D341Med (cell line): Measurements from ENCODE around the gene GLB1L.
A peak's percentile ranks its signal among the peaks of the same experiment; 100 is the strongest.
"Not testable (repeated sequence)": the region's sequence is repeated elsewhere in the genome, so short reads cannot be mapped to it uniquely, and the experiment has no call there.

ENCODE experiments used
- DNase-seq: peaks from one replicate; pipeline ENCODE4 v3.0.0; 2012; ENCODE audit warnings: low spot score

The GLB1L gene

DNA sequence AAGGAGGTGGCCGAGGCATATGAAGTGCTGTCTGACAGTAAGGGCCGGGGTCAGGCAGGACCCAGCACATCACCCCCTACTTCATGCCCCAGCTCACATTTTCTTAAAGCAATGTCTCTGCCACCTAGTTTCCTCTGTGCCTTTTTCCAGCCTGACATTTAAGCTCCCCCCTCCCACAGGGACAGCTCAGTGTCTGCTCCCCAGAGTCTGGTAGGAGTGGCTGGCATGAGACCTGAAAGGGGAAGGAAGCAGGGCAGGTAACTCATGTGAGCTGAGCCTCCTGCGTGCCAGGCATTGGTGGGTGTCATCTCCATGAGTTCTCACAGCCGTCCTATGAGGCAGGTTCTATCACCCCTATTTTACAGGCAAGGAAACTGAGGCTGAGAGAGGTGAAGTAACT is 35.4 kb upstream of the GLB1L start:
- peak; percentile 7 for DNase-seq

DNA sequence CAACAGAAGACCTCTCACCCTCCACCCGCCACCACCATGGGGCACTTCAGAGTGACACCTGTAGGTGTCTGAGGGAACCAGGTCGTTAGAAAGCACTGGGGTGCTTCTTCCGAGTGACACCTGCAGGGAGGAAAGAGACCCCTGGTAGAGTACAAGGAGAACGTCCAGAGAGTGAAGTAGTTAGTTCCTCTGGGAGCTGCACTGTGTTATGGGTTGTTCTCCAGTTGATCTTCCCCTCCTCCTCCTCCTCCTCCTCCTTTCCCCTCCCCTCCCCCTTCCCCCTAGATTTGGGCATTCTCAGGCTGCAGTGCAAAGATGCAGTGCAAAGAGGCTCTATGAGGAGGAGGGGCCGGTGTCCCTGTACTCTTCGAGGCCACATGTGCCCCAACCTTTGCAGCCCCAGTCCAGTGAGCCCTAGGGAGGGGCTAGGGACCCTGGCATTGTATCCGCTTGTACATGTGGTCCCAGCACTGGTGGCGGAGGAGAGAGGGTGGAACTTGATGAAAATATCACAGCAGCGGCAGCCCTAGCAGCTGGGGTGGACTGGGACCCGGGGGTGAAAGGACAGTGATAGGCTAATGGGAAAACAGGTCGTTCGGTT is 34.8 kb upstream of the GLB1L start:
- peak; percentile 37 for DNase-seq

DNA sequence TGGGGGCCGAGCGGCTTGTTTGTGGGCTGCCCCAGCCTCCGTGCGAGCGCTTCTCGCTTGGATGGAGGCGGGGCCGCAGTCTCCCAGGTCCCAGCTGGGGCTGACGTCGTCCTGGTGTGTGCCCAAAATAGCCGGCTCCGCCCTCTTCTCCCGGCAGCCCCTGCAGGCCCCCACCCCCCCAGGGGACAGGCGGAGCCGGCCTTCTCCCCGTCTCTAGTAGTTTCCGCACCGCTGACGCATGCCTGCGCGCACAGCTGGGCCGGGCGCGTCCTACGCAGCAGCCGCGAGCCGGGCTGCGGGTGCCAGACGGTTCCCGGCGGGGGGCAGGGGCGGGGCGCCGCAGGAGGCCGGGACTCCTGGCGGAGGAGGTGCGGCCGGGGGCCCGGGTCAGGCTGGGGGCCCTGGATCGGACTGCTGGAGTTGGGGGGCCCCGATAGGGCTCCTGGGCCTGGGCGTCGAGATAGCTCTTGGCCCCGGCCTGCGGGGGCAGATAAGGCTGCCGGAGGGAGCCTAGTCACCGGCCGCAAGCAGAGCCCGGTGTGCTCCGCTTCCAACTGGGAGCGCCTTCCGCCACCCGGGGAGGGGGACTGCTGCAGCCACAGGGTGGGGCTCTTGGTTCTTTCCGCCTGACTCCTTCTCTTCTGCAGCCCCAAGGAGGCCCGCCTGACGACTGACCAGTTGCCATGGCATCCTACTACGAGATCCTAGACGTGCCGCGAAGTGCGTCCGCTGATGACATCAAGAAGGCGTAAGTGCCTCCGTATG is 34.1 kb upstream of the GLB1L start, which contains the start of gene DNAJB2:
Gene DNAJB2, plus strand, starts transcription at position 216 of the 765 bp plus-strand sequence. Its CDS starts 468 bp downstream, at position 684.
- DNase-seq, result peak; percentile 98

DNA sequence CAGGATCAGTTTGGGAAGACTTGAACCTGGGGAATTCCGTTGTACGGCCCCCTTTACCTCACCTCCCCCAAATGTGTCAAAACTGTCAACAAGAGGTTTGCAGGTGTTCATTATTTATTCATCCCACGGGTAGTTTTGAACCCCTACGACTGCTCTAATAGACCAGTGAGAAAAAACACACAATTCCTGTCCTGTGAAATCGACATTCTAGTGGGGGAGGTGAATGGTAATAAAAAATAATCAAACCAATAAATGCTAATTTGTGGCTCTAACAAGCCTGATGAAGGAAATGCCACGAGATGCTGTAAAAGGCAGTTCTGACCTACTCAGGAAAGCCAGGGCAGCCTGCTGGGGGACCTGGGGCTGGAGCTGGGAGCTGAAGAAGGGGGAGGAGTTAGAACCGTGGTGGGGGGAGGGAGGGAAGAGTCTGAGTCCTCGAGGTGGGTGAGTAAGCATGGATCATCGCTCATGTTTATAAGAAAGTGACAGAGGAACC is 33.5 kb upstream of the GLB1L start:
- no peak for DNase-seq

DNA sequence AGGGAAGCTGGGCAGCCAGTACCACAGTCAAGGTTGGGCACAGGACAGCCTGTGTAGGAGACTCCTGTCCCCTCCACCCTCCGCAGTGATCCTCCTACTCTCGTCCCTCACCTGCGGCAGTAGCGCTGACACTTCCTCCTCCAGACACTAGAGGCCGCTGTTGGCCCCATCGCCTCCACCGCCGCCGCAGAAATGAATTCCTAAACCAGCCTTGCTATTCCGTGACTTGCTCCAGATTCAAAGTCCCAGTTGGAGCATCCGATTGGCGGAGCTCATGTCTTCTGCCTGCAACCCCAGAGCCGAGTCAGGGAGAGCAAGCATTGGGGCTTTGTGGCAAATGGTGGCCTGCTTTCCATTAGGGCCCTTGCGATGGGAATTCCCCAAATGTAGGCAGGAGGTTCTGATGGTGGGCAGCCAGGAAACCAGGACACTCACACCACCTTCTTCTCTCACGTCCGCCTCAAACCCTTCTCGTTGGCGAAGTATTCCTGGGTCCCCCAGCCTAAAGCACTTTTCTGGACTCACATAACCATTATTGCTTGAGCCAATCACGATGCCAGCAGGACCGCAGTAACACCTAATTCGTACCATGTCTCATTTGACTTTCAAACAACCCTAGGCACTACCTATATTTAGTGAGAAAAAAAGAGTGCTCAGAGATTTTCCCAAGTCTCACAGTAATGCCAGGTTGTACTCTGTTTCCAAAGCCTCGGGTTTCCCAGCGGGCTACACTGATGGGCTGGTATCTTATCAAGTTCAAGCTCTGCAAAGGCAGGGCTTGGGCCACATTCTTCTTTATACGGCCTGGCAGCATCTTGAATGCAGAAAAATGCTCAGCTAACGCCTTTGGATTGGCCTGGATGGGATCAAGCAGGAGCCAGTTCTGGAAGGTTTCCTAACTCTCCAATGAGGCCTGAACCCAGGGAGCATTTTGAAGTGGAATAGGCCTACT is 32.7 kb upstream of the GLB1L start:
- peak; percentile 83 for DNase-seq

DNA sequence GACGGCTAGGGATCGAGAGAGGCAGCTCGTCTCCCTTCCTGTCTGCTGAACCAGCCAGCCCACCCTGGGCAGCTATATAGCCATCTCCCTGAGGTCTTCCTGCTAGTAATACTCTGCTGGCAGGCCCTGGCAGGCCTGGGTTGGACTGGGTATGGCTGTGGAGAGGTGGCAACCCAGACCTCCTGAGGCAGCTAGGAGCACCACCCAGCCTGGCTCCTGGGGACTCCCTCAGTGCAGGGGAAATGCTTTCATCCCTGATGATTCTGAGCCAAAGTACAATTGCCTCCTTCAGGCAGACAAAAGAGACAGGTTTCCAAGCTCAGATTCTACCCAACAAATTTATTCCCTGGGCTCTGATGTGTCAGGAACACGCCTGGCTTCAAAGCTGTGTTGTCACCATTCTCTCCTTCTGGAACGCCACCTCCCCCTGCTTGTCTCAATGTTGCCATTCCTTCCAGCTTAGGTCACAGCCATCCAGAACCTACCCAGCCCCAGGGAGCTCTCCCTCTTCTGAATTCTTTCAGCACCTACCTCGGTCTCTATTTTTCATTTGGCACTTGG is 29.2 kb upstream of the GLB1L start:
- DNase-seq, result no peak

DNA sequence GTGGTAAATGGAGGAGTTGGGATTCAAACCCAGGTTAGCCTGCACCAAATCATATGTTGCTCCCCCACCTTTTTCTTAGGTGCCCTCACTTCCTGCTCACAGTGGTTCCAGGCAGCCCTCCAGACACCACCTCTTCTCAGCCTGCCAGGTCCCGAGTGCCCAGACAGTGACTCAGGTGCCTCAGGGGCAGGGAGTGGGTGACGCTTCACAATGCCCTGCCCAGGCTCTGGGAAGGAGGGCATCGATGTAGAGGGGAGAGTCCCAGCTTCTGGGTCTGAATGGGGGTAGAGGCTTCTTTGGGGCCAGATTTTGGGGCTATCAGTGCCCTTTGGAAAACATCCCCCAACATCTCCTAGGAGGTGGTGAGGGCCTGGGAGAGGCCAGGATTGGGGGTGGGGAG is 28.7 kb upstream of the GLB1L start:
- DNase-seq, result no peak

DNA sequence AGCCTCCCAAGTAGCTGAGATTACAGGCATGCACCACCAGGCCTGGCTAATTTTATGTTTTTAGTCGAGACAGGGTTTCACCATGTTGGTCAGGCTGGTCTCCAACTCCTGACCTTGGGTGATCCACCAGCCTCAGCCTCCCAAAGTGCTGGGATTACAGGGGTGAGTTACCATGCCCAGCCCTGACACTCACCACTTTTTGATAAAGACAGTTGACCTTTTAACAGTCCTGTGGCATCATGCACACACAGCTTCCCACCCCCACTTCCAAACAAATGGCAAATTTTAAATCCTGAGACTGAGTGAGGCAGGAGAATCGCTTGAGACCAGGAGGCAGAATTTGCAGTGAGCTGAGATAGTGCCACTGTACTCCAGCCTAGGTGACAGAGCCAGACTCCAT is 27.8 kb upstream of the GLB1L start:
- DNase-seq, result no peak

DNA sequence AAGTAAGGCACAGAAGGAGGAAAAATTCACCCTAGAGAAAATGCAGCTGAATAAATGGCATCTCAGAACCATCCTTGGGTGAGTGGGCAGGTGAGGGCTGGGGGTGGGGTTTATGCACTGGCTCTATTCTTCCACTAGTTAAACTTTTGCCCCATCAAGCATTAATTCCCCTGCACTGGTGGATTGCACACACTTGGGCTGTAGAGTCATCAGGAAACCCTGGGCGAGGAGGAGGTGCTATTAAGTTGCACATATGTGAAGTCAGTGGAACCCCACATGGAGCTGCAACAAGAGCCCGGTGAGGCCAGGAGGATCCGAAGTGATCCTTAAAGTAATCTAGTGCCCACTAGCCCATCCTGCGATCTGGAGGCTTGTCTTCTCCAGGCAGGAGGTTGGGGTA is 27.1 kb upstream of the GLB1L start:
- no peak for DNase-seq

DNA sequence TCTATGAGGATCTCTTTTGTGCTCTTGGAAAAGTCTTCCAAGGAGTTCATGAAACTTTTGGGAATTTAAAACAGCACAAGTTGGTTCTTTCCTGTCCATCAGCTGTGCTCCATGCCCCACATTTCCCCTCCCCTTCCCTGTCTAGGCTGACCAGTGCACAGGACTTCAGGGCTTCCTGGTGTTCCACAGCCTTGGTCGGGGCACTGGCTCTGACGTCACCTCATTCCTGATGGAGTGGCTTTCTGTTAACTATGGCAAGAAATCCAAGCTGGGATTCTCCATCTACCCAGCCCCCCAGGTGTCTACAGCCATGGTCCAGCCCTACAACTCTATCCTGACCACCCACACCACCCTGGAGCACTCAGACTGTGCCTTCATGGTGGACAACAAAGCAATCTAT is 25.8 kb upstream of the GLB1L start:
- no peak for DNase-seq

DNA sequence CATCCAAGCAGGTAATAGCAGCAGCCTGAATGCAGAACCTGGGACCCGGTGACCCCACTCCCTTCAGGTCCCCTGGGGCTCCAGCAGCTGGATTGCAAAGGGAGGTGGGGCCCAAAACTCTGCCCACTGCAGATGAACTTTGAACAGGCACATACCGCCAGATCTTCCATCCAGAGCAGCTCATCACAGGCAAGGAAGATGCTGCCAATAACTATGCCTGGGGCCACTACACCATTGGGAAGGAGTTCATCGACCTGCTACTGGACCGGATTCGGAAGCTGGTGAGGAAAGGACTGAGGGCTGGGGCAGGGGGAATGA is 24.8 kb upstream of the GLB1L start:
- DNase-seq, result no peak

DNA sequence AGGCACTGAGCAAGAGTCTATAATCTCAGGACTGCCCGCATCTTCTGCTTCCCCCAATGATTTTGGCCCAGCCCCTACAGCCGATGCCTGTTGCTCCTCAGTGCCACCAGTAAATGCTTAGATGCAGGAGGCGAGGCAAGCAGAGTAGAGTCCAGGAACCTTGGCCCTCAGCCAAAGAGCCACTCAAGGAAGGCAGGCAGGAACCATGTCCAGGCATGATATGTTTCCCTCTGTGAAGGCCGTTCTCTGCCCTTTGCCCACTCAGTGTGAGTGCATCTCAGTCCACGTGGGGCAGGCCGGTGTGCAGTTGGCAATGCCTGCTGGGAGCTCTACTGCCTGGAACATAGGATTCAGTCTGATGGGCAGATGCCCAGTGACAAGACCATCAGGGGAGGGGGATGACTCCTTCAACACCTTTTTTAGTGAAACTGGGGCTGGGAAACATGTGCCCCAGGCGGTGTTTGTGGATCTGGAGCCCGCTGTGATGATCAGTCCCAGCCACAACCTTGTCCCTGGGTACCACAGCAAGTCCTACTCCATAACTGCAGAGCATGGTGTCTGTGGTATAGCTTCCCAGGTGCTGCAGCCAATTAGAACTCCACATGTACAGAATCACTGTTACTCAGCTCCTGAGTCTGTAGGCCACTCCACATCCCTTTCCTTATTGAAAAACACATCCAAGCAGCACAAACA is 24.3 kb upstream of the GLB1L start:
- no peak for DNase-seq

DNA sequence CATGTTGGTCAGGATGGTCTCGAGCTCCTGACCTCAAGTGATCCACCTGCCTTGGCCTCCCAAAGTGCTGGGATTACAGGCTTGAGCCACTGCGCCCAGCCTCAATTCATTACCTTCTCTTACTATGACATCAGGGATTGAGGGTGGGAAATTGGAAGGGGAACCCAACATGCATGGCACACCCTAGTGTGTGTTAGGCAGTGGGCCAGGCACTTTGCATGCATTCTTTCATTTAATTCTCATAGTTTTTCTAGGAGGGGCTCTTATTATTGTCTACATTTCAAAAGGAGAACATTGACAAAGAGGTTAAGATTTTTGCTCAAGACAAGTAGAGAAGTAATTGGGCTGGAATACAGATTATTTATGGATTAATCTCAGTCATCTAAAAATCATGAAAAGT is 23.1 kb upstream of the GLB1L start:
- no peak for DNase-seq

DNA sequence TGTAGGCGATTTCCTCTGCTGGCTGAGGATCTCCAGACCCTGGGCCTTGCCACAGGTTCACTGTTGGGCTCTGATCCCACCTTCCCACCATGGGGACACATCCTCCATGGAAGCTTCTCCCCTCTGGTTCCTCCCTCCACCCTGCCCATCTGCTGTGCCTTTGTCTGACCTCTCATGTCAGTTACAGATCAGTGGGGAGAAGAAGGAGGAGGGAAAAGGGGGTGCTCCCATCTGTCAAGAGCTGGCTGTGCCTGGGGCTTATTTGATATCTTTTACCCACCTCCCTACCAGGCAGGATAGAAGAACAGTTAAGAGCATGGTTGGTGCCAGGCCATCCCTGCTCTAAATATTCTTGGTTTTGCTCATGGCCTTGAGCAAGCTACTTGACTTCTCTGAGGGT is 21.6 kb upstream of the GLB1L start:
- DNase-seq, result no peak

DNA sequence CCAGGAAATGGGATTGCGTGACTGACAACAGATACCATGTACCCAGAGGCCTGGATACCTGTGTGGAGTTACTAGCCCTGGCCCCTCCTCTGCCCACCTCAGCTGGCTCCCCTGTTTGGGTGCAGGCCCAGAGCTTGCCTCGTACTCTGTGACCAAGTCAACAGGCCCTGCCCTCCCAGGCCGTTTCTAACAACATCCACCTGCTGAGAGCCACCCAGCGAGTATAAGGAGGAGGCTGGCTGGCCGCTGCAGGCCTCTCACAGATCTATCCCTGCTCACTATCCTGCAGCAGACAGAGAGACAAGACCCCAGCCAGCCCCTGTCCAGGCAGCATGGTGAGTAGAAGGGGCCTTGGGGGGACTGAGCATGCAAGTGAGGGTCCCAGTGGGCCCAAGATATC is 21.0 kb upstream of the GLB1L start:
- DNase-seq, result no peak

DNA sequence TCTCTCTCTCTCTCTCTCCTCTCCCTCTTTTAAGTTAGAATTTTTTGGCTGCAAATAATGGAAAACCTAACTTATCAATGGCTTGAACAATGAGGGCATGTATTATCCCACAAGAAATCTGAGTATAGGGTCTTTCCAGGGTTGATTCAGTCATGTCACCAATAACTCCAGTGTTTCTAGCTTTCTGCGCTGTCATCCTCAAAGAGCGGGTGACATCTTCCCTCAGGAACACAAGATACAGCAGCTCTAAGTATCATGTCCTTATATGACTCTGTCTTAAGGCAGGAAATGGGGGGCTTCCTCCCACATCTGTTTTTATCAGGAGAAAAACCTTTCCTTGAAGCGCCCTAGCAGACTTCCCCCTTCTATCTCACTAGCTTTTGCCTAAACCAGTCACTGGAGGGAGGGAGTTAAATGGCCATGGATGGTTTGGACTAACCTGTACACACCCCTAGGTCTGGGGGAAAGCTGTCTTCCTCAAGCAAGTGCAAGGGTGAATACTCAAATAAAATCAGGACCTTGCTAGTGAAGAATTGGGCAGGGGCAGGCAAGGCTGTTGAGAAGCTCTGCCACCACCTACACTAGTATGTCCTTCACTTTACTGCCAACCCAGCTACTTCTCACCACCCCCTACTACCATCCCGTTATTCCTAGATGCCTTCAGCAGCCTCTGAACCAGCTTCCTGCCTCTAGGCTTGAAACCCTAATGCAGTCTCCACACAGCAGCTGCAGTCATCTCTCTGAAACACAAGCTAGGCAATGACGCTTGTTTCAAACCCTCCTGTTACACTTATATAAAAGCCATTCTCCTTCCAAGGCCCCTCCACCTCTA is 16.0 kb upstream of the GLB1L start:
- no peak for DNase-seq

DNA sequence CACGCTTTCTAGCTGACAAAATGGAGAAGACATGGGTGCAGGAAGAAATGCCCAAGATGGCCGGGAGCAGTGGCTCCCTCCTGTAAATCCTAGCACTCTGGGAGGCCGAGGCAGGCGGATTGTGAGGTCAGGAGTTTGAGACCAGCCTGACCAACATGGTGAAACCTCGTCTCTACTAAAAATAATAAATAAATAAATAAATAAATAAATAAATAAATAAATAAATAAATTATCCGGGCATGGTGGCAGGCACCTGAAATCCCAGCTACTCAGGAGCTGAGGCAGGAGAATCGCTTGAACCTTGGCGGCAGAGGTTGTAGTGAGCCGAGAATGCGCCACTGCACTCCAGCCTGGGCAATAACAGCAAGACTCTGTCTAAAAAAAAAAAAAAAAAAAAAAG is 13.7 kb upstream of the GLB1L start:
- DNase-seq, result not testable (repeated sequence)

DNA sequence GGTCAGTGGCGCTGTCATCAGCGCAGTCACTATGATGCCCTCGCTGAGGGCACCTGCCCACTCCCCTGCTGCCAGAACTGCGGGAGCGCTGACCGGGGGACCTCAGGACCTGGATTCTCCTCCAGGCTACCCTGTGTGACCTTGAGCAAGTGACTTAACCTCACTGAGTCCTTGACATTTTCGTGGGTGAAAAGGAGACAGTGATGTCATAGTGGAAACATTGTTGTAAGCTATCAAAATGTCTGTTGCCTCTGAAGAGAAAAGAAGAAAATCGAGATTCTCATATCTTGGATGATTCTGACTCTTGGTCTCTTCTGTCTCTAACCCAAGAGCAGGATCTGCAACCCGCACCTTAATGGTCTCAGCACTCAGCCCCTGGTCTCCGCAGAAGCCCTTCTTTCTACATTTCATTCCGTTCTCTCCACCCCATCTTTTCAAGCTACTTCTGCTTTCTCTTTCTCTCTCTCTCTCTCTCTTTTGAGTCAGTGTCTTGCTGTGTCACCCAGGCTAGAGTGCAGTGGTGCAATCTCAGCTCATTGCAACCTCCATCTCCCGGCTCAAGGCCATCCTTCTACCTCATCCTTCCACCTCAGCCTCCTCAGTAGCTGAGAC is 9.5 kb upstream of the GLB1L start:
- no peak for DNase-seq

DNA sequence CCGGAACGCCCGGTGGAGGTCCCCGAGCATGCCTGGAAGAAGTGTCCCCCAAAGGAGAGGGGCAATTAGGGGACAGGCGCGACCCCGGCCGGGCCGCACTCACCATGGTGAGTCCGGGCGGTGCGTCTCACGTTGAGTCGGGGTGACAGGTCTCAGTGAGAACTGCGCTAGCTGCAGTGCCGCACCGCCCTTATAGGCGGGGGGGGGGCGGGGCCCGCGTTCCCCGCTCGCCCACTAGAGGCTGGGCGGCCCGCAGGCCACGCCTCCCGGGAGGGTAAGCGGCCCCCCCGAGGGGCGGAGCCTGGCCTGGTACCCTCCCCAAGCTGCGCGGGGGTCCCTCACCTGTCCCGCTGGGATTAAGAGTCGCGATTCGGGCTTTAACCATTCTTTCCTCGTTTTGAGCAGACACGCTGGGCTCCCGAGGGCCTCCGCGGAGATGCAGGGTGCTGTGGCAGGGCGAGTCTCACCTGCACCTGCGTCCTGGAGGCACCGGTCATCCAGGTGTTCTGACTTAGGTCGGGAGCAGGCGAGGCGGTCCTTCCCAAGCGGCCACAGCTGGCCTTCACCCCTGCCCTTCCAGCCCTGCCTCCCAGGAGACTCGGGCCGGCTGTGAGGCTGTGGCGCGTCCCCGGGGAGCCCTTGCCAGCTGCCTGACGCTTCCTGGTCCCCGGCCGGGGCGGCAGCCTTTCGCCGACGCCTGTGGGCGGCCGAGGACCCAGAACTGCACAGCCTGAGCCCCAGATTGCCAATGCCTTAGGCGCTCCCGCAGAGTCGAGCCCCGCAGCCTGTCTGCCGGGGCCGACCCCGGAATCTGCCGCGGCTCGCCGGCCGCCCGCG is 8.7 kb upstream of the GLB1L start, which contains the start of gene TUBA4A:
Gene TUBA4A, minus strand, starts transcription at position 166 of the 837 bp plus-strand sequence. Its CDS starts 60 bp downstream, at position 106.
- peak; percentile 90 for DNase-seq
